ENCODE results near the gene LIN7C.

- TF ChIP-seq CTCF (IDR thresholded peaks at IDR 0.05; ENCODE audit: low read depth, low read length, poor library complexity, severe bottlenecking) (no peak), EZH2phosphoT487 (IDR thresholded peaks at IDR 0.05; ENCODE audit: borderline replicate concordance, low read length) (no peak)
Measured at GRCh38 chr11:27468995-27469695, 37.4 kb downstream of the LIN7C start.

All from DOHH2 (cell line).